HG03442 (cell line): Measurements from ENCODE around the gene HOXA7.

Experiments
- ATAC-seq: cut with Tn5 transposase; IDR thresholded peaks from one replicate; pipeline ENCODE4 v1.9.1; 2021; ENCODE audit warnings: mild to moderate bottlenecking, moderate library complexity; ENCODE audit not compliant: unreplicated experiment

HOXA7 gene

GRCh38 chr7:27156508-27156898, at the start of gene HOXA7:
Gene HOXA7, minus strand, starts transcription at chr7:27156675. Its CDS starts 130 bp downstream, at chr7:27156545.
- ATAC-seq, result no peak

- ATAC-seq, result no peak
Observed at GRCh38 chr7:27205325-27206280, 49.1 kb upstream of the HOXA7 start.

GRCh38 chr7:27204851-27205322, 48.4 kb upstream of the HOXA7 start:
- ATAC-seq, result no peak

GRCh38 chr7:27203964-27204594, 47.6 kb upstream of the HOXA7 start:
- ATAC-seq, result no peak

- ATAC-seq, result no peak
Observed at GRCh38 chr7:27203365-27203953, 47.0 kb upstream of the HOXA7 start.

DNA sequence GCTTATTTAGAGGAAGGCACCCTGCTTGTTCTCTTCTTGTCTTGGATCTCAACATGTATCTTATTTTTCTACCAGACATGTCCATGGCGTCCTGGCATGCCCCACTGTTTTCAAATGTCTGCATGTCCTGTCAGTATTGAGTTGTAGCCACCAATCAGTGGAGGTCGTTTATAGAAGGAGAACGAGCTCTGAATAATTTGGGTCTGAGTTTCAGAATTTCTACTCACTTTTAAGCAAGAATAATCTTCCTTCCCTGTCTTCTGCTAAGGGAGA, 46.3 kb upstream of the HOXA7 start:
- no peak for ATAC-seq

- no peak for ATAC-seq
Observed at GRCh38 chr7:27202018-27202861, 45.8 kb upstream of the HOXA7 start.

- no peak for ATAC-seq
Observed at GRCh38 chr7:27201580-27202017, 45.1 kb upstream of the HOXA7 start.

DNA sequence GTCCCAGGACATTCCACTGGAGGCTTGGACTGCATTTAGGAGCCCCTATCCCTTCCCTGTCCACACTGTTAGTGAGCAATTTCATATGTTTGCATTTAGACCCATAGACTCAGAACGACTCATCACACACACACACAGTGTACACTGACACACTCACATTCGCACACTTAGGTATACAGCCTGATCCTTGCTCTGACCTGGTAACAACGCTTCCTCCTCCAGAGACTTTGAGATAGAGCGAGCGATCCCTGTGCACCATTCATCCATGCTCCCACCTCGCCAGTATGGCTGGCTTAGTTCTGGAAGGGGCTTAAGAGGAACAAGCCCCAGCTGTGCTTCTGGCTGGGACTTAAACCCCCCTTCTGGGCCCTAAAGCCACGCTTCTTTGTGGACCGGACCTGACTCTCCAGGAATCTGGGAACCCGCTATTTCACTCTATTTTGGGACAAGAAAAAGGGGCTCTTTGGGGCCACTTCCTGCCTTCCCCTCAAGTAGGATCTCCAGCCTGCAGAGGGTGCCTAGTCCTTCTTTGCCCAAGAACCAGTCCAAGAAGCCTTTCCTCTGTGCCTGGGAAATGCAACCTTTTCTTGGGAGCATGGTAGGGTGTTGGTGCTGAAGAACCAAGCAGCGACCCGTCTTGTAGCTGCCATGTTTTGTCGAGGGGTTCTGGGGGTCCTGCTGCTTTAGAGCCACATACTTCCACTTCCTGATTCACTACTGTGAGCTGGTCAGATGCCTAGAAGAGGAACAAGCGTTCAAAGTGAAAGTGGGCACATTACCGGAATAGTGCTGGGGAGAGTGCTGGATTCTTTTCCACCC, 44.5 kb upstream of the HOXA7 start:
- no peak for ATAC-seq

GRCh38 chr7:27199849-27200760, 43.6 kb upstream of the HOXA7 start, which contains the start of gene HOXA13:
Gene HOXA13, minus strand, starts transcription at chr7:27200091. Its CDS starts 14 bp downstream, at chr7:27200077.
- no peak for ATAC-seq

- ATAC-seq, result no peak
Observed at GRCh38 chr7:27198871-27199801, 42.7 kb upstream of the HOXA7 start.

- no peak for ATAC-seq
Observed at GRCh38 chr7:27198138-27198841, 41.8 kb upstream of the HOXA7 start.

DNA sequence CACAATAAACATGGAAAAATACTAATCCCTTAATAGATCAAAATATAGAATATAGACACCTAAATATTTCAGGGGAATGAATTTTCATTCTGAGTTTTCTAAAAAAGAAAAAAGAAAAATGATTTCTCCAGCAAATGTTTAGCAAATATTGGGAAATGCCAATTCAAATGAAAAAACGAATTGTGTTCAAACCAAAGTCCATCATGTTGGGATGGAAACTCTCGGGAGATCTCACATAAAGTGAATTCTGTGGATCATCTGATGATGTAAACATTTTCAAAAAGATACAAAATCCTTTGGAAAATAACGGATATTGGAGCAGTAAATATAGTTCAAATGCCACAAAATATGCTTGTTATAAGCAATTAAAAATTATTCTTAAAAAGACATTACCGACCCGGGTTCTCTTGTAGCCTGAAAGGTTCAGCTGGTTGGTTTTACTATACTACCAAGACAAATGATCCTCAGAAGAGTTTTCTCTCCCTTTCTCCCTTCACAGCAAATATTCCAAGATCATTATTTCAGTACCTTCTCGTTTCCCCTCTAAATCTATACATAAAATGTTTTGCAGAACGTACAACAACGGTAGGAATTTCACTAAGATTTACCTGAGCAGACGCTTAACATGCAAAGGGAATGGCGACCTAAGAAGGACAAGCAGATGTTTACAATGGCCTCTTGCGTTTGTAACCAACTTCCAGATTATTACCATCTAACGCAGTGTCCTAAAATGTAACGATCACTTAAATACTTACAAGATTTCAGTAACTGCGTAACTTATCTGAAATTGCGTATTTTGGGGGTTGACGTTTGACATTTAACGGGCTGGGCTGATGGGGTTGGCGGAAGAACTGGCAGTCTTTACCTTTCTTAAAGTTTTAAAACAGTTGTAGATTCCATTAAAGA, 40.9 kb upstream of the HOXA7 start:
- no peak for ATAC-seq

GRCh38 chr7:27196287-27196767, 39.9 kb upstream of the HOXA7 start:
- no peak for ATAC-seq

GRCh38 chr7:27194686-27195379, 38.4 kb upstream of the HOXA7 start:
- ATAC-seq, result no peak

DNA sequence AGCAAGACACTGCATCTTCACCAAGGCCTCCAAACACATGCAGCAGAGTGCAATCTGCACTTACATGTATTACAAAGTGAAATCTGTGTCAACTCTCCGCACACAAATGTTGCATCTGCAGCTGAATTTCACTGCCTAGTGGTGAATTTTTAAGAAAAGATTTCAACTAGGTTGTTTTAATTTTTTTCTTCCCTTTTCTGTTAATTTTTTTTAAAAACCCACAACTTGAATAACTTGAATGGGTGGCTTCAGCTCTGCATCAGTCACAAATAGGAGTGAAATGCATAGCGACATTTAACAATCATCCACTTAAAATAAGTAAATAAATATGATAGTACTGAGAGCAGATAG, 37.5 kb upstream of the HOXA7 start:
- no peak for ATAC-seq
